H1 (cell line): ENCODE measurements around the gene POLN. TPM values are rescaled to one million over a fixed set of nuclear protein-coding genes. Genes with fewer than 3 reads are reported as not detected.

ENCODE experiments used
- SP2 ChIP-seq: IDR thresholded peaks from 2 replicates; pipeline ENCODE4 v1.6.1; 2012; ENCODE audit warnings: mild to moderate bottlenecking, low read length, inconsistent platforms
- polyA plus RNA-seq, 7 experiments: library from polyadenylated mRNA; depleted of rRNA in 3 of 7; stranded (reverse) in 5 of 7; unstranded in 2 of 7; fragments of >200 nt in 5 of 7; fragments of 200-250 nt in 2 of 7; gene quantifications; 1 replicate in 5 of 7; 2 replicates in 1 of 7; 4 replicates in 1 of 7; pipeline versions ENCODE4 v1.2.1 to v1.2.3, GENCODE V29; 2011 to 2013; ENCODE audit warnings: missing spikeins in 2 of 7, mixed read lengths in 2 of 7
- total RNA-seq: library from RNA; stranded (reverse); fragmentation: NEBNext Ultra II Directional; extraction: Animal tissue kit (Norgen Biotek cat#: 25700); gene quantifications from 2 replicates; pipeline ENCODE4 v1.2.1, GENCODE V29; 2021
- TF ChIP-seq, protein P1 (sequence below), 3 experiments: IDR thresholded peaks; 1 replicate in 2 of 3; 2 replicates in 1 of 3; pipeline versions ENCODE4 v1.5.1 to v1.6.1; 2011; ENCODE audit warnings: low read length in 3 of 3, mild to moderate bottlenecking in 3 of 3, inconsistent platforms in 2 of 3, low read depth in 1 of 3, moderate library complexity in 1 of 3; ENCODE audit not compliant: insufficient read depth in 1 of 3; ENCODE audit errors: control extremely low read depth in 1 of 3

Gene POLN
- total and polyA plus RNA-seq, 2 of the 8 experiments (the other 6 are each of a cell fraction or from before 2014, with no cell fraction given), result 0.98 to 1.5 TPM

DNA sequence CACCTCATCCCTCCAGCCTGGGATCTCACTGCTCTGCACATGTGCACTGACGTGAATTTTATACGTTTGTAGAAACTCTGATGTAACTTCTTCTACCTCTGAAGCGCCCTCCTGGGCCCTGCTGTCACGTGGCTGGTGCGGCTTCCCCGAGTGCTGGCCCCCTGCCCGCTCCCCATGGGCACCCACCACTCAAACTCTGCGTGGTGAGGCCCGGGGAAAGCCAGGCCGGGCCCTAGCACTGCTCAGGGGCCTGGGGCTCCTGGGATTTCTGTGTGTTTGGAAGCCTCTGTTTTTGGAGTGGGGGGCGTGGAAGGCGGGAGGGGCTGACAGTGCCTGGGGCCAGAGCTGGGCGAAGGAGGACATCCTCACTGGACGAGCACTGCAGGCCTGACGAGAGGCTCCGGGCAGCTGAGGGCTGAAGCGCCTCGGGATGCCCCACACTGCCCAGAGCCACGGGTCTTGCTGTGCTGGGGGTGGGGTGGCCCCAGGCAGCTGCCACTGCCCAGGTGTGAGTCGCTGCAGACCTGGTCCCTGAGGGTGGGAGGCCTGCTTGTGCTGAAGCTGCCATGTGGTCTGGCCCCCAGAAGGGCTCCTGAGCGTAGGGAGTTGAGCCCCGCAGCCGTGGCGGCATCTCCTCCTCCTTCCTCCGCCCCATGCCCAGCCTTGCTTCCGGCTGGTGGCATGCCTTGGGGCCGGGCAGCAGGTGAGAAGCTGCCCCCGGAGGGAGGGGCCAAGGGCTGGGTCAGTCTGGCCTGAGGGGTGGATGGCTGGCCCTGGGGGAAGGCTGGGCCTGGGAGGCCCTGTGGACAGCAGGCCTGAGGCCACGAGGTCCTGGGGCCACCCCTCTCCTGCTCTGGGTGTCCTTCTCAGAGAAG, 175.1 kb downstream of the POLN start (continued):
- TF ChIP-seq SP2, result no peak
- TF ChIP-seq, protein P1, sequence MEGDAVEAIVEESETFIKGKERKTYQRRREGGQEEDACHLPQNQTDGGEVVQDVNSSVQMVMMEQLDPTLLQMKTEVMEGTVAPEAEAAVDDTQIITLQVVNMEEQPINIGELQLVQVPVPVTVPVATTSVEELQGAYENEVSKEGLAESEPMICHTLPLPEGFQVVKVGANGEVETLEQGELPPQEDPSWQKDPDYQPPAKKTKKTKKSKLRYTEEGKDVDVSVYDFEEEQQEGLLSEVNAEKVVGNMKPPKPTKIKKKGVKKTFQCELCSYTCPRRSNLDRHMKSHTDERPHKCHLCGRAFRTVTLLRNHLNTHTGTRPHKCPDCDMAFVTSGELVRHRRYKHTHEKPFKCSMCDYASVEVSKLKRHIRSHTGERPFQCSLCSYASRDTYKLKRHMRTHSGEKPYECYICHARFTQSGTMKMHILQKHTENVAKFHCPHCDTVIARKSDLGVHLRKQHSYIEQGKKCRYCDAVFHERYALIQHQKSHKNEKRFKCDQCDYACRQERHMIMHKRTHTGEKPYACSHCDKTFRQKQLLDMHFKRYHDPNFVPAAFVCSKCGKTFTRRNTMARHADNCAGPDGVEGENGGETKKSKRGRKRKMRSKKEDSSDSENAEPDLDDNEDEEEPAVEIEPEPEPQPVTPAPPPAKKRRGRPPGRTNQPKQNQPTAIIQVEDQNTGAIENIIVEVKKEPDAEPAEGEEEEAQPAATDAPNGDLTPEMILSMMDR (IDR thresholded peaks at IDR 0.05; ENCODE audit: control extremely low read depth in 1 of 3, insufficient read depth in 1 of 3, low read depth in 1 of 3, low read length in 3 of 3), result no peak
